Gastrocnemius medialis (tissue), 4 donors: Measurements from ENCODE around the gene ZNF655. TPM values are rescaled to one million over a fixed set of nuclear protein-coding genes. Genes with fewer than 3 reads are reported as not detected.
"Not testable (repeated sequence)": the region's sequence is repeated elsewhere in the genome, so short reads cannot be mapped to it uniquely, and the experiment has no call there.

Experiments
- ATAC-seq, 2 donors: fragments of 150-250 bp; one replicate each; pipeline ENCODE4 v1.9.1; 2016
- DNase-seq, 2 donors: peaks; one replicate each; pipeline ENCODE4 v3.0.0-alpha.2; 2019
- H3K27ac ChIP-seq, 4 donors: fragments of 200-600 bp; sonication (generic); 1 replicate in 1 of 4; 2 replicates in 3 of 4; pipeline ENCODE4 v1.5.1; 2016 to 2018; ENCODE audit warnings: mild to moderate bottlenecking in 2 of 4, moderate library complexity in 1 of 4
- H3K27me3 ChIP-seq, 3 donors: fragments of 200-600 bp; sonication (generic) in 2 of 3; 1 replicate in 1 of 3; 2 replicates in 2 of 3; pipeline versions ENCODE4 v1.5.1 to v1.6.0; 2016 to 2019; ENCODE audit warnings: mild to moderate bottlenecking in 1 of 3, moderate library complexity in 1 of 3
- H3K36me3 ChIP-seq, 2 donors: fragments of 200-600 bp; sonication (generic) in 1 of 2; one replicate each; pipeline ENCODE4 v1.5.1; 2017 to 2018
- H3K4me1 ChIP-seq, 2 donors: fragments of 200-600 bp; sonication (generic) in 1 of 2; one replicate each; pipeline ENCODE4 v1.5.1; 2016 to 2017; ENCODE audit warnings: mild to moderate bottlenecking in 2 of 2
- H3K4me3 ChIP-seq, 4 donors: fragments of 200-600 bp; sonication (generic) in 3 of 4; 1 replicate in 1 of 4; 2 replicates in 3 of 4; pipeline ENCODE4 v1.5.1; 2016 to 2019; ENCODE audit warnings: mild to moderate bottlenecking in 2 of 4
- H3K9me3 ChIP-seq, 3 donors: fragments of 200-600 bp; sonication (generic) in 2 of 3; 1 replicate in 1 of 3; 2 replicates in 2 of 3; pipeline ENCODE4 v1.5.1; 2016 to 2019
- CTCF ChIP-seq, 5 experiments: fragments of 450-650 bp in 3 of 5; fragments of 200-600 bp in 2 of 5; sonication (generic) in 2 of 5; IDR thresholded peaks in 4 of 5; conservative IDR thresholded peaks in 1 of 5; 1 replicate in 4 of 5; 2 replicates in 1 of 5; pipeline ENCODE4 v1.5.1; 2016 to 2019; ENCODE audit warnings: antibody characterized with exemption in 5 of 5, mild to moderate bottlenecking in 3 of 5, moderate library complexity in 3 of 5
- POLR2A ChIP-seq, 2 donors: fragments of 450-650 bp; IDR thresholded peaks; one replicate each; pipeline ENCODE4 v1.6.1; 2017; ENCODE audit warnings: antibody characterized with exemption in 2 of 2, mild to moderate bottlenecking in 2 of 2, moderate library complexity in 2 of 2
- in situ Hi-C, 4 donors: fragments of 200-750 bp; cut with MboI; loops; one replicate each; pipeline versions ENCODE4 v1.15.0 to v1.8.0; 2017; ENCODE audit warnings: low sequenced_read_pairs in 4 of 4
- intact Hi-C: fragments of 100-400 bp; cut with DNase I; formaldehyde crosslinking; loops from one replicate; pipeline ENCODE4 v1.15.1; 2023; ENCODE audit warnings: low total_unique reads
- total RNA-seq, 4 donors: library from RNA; depleted of rRNA; stranded (reverse); fragments of >200 nt; gene quantifications; one replicate each; pipeline versions ENCODE4 v1.1.0 to v1.2.3, GENCODE V29; 2016

ZNF655 gene
- total RNA-seq, 4 donors from 2014 or later, result 41.5 to 85.1 (median 56.5) TPM

GRCh38 chr7:99541212-99541611, 17.2 kb upstream of the ZNF655 start:
- Histone ChIP-seq H3K36me3 (peaks cover 0 to 4% of the 10 kb centered on the region in 2 donors), H3K27ac (no peak overlapping the region), H3K4me1 (no peaks in the 10 kb centered on the region), H3K4me3 (no peak overlapping the region), H3K9me3 (peaks cover 4 to 26% (median 6%) of the 10 kb centered on the region in 3 donors), H3K27me3 (no peaks in the 10 kb centered on the region)
- intact Hi-C loops, result no loop called here
- no peak for DNase-seq
- ATAC-seq, result no peak
- in situ Hi-C loops, result no loop called here
- no peak for TF ChIP-seq POLR2A (IDR thresholded peaks at IDR 0.05)
- no peak for TF ChIP-seq CTCF (IDR thresholded peaks at IDR 0.05 in 4 of 5, conservative IDR thresholded peaks at IDR 0.05 in 1 of 5)

- intact Hi-C loops, result no loop called here
- peaks cover 0 to 18% of the 10 kb centered on the region in 2 donors for H3K36me3 ChIP-seq
- H3K4me3 ChIP-seq, result no peak overlapping the region
- H3K9me3 ChIP-seq, result peaks cover 4 to 26% (median 6%) of the 10 kb centered on the region in 3 donors
- no peak for ATAC-seq
- no peak for DNase-seq
- H3K4me1 ChIP-seq, result no peaks in the 10 kb centered on the region
- TF ChIP-seq POLR2A (IDR thresholded peaks at IDR 0.05) (no peak), CTCF (IDR thresholded peaks at IDR 0.05 in 4 of 5, conservative IDR thresholded peaks at IDR 0.05 in 1 of 5) (no peak)
- in situ Hi-C loops, result no loop called here
- no peak overlapping the region for H3K27ac ChIP-seq
- no peaks in the 10 kb centered on the region for H3K27me3 ChIP-seq
Measured at GRCh38 chr7:99543081-99543671, 15.3 kb upstream of the ZNF655 start.

GRCh38 chr7:99543916-99544315, 14.5 kb upstream of the ZNF655 start:
- peaks cover 0 to 23% of the 10 kb centered on the region in 2 donors for H3K36me3 ChIP-seq
- TF ChIP-seq POLR2A (IDR thresholded peaks at IDR 0.05), result no peak
- TF ChIP-seq CTCF (IDR thresholded peaks at IDR 0.05 in 4 of 5, conservative IDR thresholded peaks at IDR 0.05 in 1 of 5), result no peak
- no peak overlapping the region for H3K27ac ChIP-seq
- H3K4me1 ChIP-seq, result no peaks in the 10 kb centered on the region
- intact Hi-C loops, result no loop called here
- no peak for DNase-seq
- in situ Hi-C loops, result no loop called here
- H3K4me3 ChIP-seq, result no peak overlapping the region
- no peak for ATAC-seq
- peaks cover 4 to 21% (median 6%) of the 10 kb centered on the region in 3 donors for H3K9me3 ChIP-seq
- no peaks in the 10 kb centered on the region for H3K27me3 ChIP-seq

- H3K27ac ChIP-seq, ATAC-seq, H3K4me3 ChIP-seq, H3K4me1 ChIP-seq, DNase-seq, intact Hi-C loops, H3K27me3 ChIP-seq, in situ Hi-C loops, H3K9me3 ChIP-seq: not testable (repeated sequence)
- H3K36me3 ChIP-seq, result peaks cover 0 to 21% of the 10 kb centered on the region in 2 donors
Measured at GRCh38 chr7:99545308-99545707, 13.1 kb upstream of the ZNF655 start.

GRCh38 chr7:99549545-99549944, 8.9 kb upstream of the ZNF655 start:
- DNase-seq, in situ Hi-C loops, intact Hi-C loops, H3K27ac ChIP-seq, H3K4me3 ChIP-seq, H3K27me3 ChIP-seq, H3K9me3 ChIP-seq, ATAC-seq: not testable (repeated sequence)
- H3K4me1 ChIP-seq, result peaks cover 14% of the 10 kb centered on the region in 2 donors
- H3K36me3 ChIP-seq, result peaks cover 0 to 23% of the 10 kb centered on the region in 2 donors
